HUDEP-2 (cell line): ENCODE results near the gene NCKAP5.

ENCODE experiments used
- DNase-seq, 76 experiments: peaks; one replicate each; lab custom pipeline; 2025; ENCODE audit not compliant: unreplicated experiment in 76 of 76; lab: John Stamatoyannopoulos, UW

The NCKAP5 gene

GRCh38 chr2:133360190-133360589 is 208.1 kb downstream of the NCKAP5 start:
- no peak for DNase-seq

GRCh38 chr2:133352719-133353118 is 215.5 kb downstream of the NCKAP5 start:
- DNase-seq = no peak

DNA sequence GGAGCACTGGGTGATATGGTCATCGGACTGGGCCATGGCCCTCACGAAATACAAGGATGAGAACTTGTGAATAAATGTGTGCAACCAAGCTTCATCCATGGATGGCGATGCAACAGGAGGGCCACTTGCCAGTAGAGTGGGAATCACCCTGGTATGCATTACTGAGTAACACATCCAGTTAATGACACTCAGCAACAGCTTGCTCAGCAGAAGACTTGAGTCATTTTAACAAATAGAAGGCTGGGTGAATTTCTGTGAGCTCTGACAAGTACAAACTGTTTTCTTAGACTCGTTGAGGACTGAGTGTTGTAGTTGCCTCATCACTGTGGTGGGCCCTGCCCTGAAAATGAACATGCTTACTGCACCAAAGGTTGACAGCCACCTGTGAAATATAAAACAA is 221.6 kb downstream of the NCKAP5 start:
- no peak for DNase-seq

GRCh38 chr2:133345638-133346037 is 222.6 kb downstream of the NCKAP5 start:
- no peak for DNase-seq

- no peak for DNase-seq
These were observed 223.4 kb downstream of the NCKAP5 start for GRCh38 chr2:133344849-133345248.

DNA sequence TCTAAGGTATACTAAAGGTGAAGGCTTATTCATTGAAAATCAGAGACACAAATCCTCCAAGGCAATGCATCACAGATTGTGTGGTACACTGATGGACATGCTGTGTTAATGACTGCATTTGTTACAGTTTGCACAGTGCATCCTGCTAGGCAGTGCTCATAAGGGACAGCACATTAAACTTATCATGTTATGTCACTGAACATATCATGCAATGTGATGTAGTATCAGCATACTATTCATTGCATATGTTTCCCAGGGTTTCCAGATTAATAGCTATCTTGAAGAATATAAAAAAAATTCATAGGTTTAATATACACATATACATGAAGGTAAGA is 225.3 kb downstream of the NCKAP5 start:
- DNase-seq = no peak

DNA sequence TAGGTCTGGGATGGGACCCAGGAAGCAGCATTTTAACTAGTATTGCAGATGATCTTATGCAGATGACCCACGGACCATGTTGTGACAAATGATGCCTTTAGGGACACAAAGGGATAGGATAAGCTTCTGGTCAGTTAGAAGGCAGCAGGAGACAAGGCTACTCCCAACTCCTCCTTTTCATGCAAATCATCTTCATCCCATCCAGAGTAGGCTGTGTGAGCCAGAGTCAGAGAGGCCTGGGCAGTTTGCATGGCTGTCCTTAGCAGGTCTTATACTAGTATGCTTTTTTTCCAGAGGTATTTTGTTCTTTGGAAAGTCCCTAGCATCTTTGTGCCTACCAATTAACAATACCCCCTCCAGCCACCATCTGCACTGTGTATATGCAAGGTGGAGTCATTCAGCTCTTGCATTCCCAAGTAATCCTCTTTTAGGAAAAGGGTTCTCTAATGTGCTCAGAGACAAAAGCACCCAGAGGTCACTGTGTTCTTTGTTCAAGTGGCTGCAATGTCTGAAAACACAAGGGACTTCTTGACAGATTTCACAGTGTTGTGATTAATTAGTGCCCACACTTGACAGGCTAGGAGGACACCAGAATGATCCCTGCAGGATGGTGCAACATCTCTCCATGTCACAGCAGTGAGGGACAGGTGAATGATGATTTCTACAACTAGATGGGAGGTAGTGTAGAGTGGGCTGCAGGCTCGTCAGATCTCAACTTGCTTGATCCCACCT is 225.8 kb downstream of the NCKAP5 start:
- no peak for DNase-seq

GRCh38 chr2:133341575-133341974 is 226.7 kb downstream of the NCKAP5 start:
- no peak for DNase-seq

DNA sequence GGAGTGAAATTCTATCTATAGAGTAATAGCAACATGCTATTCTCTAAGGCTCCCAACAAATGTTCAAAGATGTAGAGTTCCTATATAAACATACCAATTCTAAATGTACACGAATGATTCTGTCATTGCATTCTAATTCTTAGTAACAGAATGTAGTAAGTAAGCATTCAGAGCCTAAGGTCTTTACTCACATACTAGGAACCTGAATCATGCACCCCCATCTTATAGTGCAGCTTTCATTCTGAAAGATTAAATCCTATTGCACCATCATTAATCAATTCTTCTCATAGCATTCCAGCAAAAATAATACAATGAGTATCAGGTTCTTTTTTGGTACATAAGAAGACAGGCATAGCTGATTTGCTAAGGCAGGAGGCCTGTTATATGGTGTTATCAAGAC is 230.0 kb downstream of the NCKAP5 start:
- DNase-seq = no peak

DNA sequence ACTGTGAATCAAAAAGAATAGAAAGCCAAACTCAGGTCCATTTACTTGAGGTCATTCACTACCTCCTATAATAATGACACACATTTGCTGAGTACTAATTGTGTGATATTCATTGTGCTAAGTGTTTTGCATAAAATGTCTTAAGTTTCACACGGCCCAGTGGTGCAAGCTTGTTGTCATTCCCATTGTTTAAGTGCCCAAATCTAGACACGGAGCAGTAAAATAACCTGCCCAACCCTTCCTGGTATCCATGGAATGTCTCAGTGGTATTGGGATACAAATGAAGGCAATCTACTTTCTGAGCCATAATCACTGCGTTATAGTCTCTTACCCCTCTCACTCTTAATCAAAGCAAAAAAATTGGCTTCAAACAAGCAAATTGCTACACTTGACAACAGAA is 233.3 kb downstream of the NCKAP5 start:
- no peak for DNase-seq

DNA sequence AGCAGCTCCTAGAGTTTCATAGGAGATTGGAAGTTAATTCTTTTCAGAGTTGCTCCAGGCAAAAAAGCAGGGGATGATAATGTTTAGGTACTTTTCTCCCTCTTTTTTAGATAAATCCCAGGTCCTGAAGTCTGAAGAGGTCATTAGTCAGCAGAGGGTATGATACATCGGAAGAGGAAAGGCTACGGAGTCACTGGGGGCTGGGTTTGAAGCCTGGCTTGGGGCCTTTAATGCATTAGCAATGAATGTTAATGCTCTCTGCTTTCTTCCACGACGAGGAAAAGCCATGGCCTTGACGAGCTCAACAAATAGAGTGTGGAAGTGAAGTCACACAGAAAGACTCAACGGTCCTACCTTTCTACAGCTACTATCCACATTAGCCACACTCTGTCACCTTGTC is 235.1 kb downstream of the NCKAP5 start:
- DNase-seq = no peak

GRCh38 chr2:133331436-133331835 is 236.8 kb downstream of the NCKAP5 start:
- no peak for DNase-seq

DNA sequence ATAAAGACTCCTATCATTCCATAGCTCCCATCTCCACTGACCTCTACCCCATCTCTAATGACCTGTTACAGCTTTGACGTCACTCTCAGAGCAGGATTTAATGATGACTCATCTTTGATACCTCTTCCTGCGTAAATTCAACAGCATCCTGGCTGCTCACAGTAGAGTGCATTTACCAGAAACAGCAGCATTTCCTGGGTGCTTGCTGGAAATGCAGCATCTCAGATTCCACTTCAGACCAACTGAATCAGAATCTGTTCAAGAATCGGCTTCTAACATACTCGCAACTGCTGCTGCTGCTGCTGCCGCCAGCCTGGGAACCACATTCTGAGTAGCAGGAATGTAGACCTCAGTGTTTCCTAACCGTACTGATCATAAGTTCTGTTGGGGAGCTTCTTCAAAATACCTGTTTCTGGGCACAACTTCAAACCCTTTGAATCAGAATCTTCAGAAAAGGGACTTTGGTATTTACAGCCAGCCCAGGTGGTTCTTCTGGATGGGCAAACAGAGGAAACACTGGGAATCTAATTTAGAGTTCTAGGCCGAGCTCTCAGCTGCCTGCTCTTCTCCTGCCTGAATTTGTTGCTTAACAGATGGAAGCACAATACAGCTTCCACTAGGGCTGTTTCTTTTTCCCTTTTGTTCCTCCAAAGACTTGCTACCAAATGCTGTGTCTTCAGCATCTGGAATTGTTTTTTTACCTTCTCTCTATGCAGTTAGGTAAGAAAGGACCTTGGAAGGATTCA is 241.4 kb downstream of the NCKAP5 start:
- no peak for DNase-seq

DNA sequence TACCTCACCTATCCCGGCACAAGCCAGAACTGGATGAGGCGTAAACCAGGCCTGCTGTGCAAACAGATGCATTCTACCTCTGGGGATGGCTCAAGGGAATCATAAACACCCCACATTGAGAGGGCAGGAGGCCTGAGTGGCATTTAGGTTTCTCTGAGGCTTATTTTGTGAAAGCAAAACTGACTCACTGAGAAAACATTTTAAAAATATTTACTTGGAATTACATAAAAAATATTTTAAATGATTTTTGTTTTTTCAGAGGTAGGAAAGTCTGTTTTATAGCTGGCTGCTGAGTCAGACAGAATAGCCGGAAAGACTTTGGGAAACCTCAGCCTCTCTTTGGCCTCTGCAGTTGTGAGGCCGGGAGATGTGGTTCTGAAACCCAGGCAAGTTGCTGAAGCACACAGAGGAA is 244.1 kb downstream of the NCKAP5 start:
- no peak for DNase-seq

- DNase-seq = no peak
These were observed 245.4 kb downstream of the NCKAP5 start for GRCh38 chr2:133322909-133323308.

DNA sequence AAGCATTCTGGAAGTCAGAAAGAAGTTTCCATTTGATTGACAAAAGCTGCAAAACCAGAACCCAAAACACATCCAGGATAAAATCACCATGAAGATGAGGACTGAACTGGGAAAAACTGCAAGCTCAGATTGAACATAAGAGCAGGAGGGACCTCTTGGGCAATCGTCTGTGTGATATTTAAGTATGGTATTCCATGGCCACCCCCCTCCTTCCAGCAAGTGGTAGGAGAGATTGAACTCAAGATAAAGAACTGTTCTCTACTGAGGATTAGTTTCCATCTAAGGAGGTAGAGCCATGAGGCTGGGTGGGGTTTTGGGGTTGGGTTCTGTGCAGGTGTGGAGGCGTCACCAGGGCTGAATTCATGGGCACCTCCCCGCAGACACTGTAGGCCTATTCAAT is 251.1 kb downstream of the NCKAP5 start:
- no peak for DNase-seq

- no peak for DNase-seq
These were observed 251.7 kb downstream of the NCKAP5 start for GRCh38 chr2:133316557-133316956.

GRCh38 chr2:133315280-133315679 is 253.0 kb downstream of the NCKAP5 start:
- no peak for DNase-seq

DNA sequence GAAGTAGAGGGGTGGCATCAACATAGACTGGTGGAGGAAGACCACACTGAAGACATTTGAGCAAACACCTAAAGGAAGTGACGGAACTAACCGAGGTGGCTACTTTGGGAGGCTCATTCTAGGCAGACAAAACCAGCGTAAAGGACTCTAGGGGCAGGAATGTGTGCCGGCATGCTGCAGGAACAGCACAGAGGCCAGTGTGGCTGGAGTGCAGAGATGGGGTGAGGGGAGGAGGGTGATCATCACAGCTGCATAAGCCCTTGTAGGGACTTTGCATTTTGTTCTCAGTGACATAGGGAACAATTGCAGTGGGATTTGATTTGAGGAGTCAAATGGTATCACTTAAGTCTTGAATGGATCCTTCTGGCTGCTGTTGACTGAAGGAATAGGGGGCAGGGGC is 253.5 kb downstream of the NCKAP5 start:
- no peak for DNase-seq

GRCh38 chr2:133312038-133312729 is 256.1 kb downstream of the NCKAP5 start:
- DNase-seq = no peak

GRCh38 chr2:133306236-133306635 is 262.0 kb downstream of the NCKAP5 start:
- DNase-seq = no peak

GRCh38 chr2:133304344-133304743 is 263.9 kb downstream of the NCKAP5 start:
- DNase-seq = no peak
